ENCODE measurements around the gene FTL.

DNA sequence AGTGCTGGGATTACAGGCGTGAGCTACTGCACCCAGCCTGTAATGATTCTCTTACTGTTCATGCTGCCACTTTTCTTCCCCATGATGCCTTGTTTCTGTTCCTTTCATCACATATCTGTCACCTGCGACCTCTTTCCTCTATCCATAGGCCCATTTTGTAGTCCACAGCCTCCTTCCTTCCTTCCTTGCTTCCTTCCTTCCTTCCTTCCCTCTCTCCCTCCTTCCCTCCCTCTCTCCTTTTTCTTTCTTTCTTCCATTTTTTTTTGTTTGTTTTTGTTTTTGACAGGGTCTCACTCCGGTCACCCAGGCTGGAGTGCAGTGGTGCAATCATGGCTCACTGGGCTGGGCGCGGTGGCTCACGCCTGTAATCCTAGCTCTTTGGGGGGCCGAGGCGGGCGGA, 23.8 kb downstream of the FTL start:
- TF ChIP-seq, protein P1, sequence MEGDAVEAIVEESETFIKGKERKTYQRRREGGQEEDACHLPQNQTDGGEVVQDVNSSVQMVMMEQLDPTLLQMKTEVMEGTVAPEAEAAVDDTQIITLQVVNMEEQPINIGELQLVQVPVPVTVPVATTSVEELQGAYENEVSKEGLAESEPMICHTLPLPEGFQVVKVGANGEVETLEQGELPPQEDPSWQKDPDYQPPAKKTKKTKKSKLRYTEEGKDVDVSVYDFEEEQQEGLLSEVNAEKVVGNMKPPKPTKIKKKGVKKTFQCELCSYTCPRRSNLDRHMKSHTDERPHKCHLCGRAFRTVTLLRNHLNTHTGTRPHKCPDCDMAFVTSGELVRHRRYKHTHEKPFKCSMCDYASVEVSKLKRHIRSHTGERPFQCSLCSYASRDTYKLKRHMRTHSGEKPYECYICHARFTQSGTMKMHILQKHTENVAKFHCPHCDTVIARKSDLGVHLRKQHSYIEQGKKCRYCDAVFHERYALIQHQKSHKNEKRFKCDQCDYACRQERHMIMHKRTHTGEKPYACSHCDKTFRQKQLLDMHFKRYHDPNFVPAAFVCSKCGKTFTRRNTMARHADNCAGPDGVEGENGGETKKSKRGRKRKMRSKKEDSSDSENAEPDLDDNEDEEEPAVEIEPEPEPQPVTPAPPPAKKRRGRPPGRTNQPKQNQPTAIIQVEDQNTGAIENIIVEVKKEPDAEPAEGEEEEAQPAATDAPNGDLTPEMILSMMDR (IDR thresholded peaks at IDR 0.05; ENCODE audit: low read depth, low read length) = no peak
- TF ChIP-seq, protein P2, sequence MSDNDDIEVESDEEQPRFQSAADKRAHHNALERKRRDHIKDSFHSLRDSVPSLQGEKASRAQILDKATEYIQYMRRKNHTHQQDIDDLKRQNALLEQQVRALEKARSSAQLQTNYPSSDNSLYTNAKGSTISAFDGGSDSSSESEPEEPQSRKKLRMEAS (IDR thresholded peaks at IDR 0.05; ENCODE audit: low read depth, low read length) = no peak

Data from NB4 (cell line).